ENCODE data around the gene TESPA1.
"Not testable (repeated sequence)": the region's sequence is repeated elsewhere in the genome, so short reads cannot be mapped to it uniquely, and the experiment has no call there.

The TESPA1 gene

GRCh38 chr12:54984658-54985376, at the start of gene TESPA1:
TESPA1 (minus strand) TSS chr12:54984762; CDS start chr12:54974562, 10,200 bp downstream.
- DNase-seq: peak; percentile 93

- no peak for DNase-seq
Observed at GRCh38 chr12:55034218-55034617, 49.7 kb upstream of the TESPA1 start.

- DNase-seq: no peak
Observed at GRCh38 chr12:55025508-55025907, 40.9 kb upstream of the TESPA1 start.

- no peak for DNase-seq
Observed at GRCh38 chr12:55024575-55024974, 40.0 kb upstream of the TESPA1 start.

GRCh38 chr12:55019784-55020183, 35.2 kb upstream of the TESPA1 start, which contains the start of gene NEUROD4:
NEUROD4 (plus strand) TSS chr12:55019974; CDS start chr12:55026440, 6,466 bp downstream.
- DNase-seq: no peak

GRCh38 chr12:55017416-55017925, 32.9 kb upstream of the TESPA1 start:
- DNase-seq: no peak

GRCh38 chr12:55008944-55009585, 24.5 kb upstream of the TESPA1 start:
- DNase-seq: no peak

GRCh38 chr12:55002355-55002754, 17.8 kb upstream of the TESPA1 start:
- DNase-seq: no peak

GRCh38 chr12:55001198-55001868, 16.8 kb upstream of the TESPA1 start:
- DNase-seq: no peak

GRCh38 chr12:54998958-54999510, 14.5 kb upstream of the TESPA1 start:
- no peak for DNase-seq

GRCh38 chr12:54997929-54998522, 13.5 kb upstream of the TESPA1 start:
- DNase-seq: no peak

GRCh38 chr12:54996205-54996604, 11.6 kb upstream of the TESPA1 start:
- DNase-seq: no peak

- peak; percentile 76 for DNase-seq
Observed at GRCh38 chr12:54993181-54993835, 8.7 kb upstream of the TESPA1 start.

- DNase-seq: no peak
Observed at GRCh38 chr12:54991991-54992375, 7.4 kb upstream of the TESPA1 start.

- DNase-seq: peak; percentile 75
Observed at GRCh38 chr12:54991161-54991990, 6.8 kb upstream of the TESPA1 start.

- DNase-seq: no peak
Observed at GRCh38 chr12:54989829-54990228, 5.3 kb upstream of the TESPA1 start.

GRCh38 chr12:54988402-54989054, 4.0 kb upstream of the TESPA1 start:
- no peak for DNase-seq

- DNase-seq: no peak
Observed at GRCh38 chr12:54987611-54988231, 3.2 kb upstream of the TESPA1 start.

GRCh38 chr12:54986773-54987172, 2.2 kb upstream of the TESPA1 start:
- DNase-seq: not testable (repeated sequence)

- DNase-seq: peak; percentile 81
Observed at GRCh38 chr12:54983536-54984101, 943 bp downstream of the TESPA1 start.

Data from activated effector memory CD4-positive, alpha-beta T cell treated with anti-CD3 and anti-CD28 coated beads, Interleukin-2, amount 50 U/mL, for 16 hours (primary cell).